RCC 7860 (cell line): ENCODE measurements around the gene IQGAP2.
"Not testable (repeated sequence)": the region's sequence is repeated elsewhere in the genome, so short reads cannot be mapped to it uniquely, and the experiment has no call there.

Experiments used
- DNase-seq: peaks from one replicate; pipeline ENCODE4 v3.0.0-alpha.2; 2015; ENCODE audit warnings: low spot score
- FAIRE-seq: peaks from 2 replicates; lab custom pipeline; 2012; peaks lifted over from hg19 to GRCh38; lab: Jason Lieb, UNC

Gene IQGAP2

DNA sequence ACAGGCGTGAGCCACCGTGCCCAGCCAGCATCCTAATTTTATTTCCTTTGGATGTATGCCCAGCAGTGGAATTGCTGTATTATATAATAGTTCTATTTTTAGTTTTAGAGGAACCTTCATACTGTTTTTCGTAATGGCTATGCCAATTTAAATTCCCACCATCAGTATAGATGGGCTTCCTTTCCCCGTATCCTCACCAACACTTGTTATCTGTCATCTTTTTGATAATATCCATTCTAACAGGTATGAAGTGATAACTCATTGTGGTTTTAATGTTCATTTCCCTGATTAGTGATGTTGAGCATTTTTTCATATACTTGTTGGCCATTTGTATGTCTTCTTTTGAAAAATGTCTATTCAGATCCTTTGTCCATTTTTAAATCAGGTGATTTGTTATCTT lies 325.9 kb downstream of the IQGAP2 start:
- DNase-seq, result no peak
- no peak for FAIRE-seq

DNA sequence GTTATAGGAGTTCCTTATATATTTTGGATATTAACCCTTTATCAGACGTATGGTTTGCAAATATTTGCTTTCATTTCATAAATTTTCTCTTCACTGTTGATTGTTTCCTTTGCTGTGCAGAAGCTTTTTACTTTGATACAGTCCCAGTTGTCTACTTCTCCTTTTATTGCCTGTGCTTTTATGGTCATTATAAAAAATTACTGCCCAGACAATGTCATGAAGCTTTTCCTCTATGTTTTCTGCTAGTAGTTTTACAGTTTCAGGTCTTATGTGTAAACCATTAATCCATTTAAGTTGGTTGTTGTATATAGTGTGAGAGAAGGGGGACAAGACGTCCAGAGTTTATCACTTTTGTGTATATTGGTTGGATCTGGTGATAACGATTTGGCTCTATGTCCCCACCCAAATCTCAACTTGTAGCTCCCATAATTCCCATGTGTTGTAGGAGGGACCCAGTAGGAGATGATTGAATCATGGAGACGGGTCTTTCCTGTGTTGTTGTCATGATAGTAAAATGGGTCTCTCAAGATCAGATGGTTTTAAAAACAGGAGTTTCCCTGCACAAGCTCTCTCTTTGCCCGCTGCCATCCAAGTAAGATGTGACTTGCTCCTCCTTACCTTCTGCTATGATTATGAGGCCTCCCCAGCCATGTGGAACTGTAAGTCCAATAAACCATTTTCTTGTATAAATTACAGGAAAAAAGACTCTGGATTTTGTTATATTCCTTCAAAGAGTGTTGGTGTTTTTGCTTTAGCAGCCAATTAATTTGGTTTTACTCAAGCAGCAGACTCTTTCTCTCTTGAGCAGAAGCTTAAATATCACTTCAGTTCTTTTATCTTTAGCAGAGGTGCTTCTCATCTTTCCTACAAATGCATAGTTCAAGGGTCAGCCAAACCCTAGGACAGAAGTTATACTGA lies 326.5 kb downstream of the IQGAP2 start:
- FAIRE-seq (no peak), DNase-seq (no peak)

GRCh38 chr5:76732405-76733048 lies 329.4 kb downstream of the IQGAP2 start:
- no peak for DNase-seq
- no peak for FAIRE-seq

DNA sequence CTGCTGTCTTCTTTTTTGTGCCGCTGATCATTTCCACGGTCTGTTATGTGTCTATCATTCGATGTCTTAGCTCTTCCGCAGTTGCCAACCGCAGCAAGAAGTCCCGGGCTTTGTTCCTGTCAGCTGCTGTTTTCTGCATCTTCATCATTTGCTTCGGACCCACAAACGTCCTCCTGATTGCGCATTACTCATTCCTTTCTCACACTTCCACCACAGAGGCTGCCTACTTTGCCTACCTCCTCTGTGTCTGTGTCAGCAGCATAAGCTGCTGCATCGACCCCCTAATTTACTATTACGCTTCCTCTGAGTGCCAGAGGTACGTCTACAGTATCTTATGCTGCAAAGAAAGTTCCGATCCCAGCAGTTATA lies 329.9 kb downstream of the IQGAP2 start:
- no peak for FAIRE-seq
- DNase-seq, result no peak

- no peak for FAIRE-seq
These were observed 332.9 kb downstream of the IQGAP2 start for GRCh38 chr5:76735762-76736545.

GRCh38 chr5:76736679-76737556 lies 333.8 kb downstream of the IQGAP2 start:
- no peak for FAIRE-seq
- no peak for DNase-seq

More at GRCh38 chr5:76735762-76736545, 332.9 kb downstream of the IQGAP2 start:
- DNase-seq, result no peak

GRCh38 chr5:76737846-76738245 lies 334.8 kb downstream of the IQGAP2 start:
- FAIRE-seq, result no peak
- DNase-seq, result no peak

DNA sequence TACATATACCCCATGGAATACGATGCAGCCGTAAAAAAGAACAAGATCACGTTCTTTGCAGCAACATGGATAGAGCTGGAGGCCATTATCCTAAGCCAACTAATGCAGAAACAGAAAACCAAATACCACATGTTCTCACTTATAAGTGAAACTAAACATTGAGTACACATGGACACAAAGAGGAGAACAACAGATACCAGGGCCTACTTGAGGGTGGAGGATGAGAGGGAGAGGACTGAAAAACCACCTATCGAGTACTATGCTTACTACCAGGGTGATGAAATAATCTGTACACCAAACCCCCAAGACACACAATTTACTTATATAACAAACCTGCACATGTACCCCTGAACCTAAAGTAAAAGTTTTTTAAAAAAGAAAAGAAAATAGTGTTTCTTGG lies 338.4 kb downstream of the IQGAP2 start:
- DNase-seq, FAIRE-seq: not testable (repeated sequence)

DNA sequence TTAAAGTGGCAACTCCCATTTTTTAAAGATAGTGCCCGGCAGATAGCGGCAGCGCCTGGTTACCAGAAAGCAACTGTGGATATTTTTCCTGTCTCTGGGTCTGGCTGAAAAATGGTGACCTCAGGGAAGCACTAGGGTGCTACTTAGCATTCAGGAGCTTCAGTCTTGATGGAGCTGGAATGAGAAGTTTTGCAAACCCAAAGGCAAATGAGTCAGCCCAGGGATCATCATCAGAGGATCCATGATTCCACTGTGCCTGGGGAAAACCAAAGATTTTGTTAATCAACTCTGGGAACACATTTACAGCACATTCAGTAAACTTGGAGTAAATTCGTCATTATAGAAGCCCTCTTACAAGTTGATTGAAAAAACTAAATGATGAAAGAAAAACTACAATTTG lies 339.5 kb downstream of the IQGAP2 start:
- FAIRE-seq, result no peak

GRCh38 chr5:76744632-76745031 lies 341.5 kb downstream of the IQGAP2 start:
- FAIRE-seq (no peak), DNase-seq (no peak)

More for the DNA sequence above, 339.5 kb downstream of the IQGAP2 start:
- no peak for DNase-seq

- FAIRE-seq, result no peak
These were observed 342.6 kb downstream of the IQGAP2 start for GRCh38 chr5:76745670-76746069.

DNA sequence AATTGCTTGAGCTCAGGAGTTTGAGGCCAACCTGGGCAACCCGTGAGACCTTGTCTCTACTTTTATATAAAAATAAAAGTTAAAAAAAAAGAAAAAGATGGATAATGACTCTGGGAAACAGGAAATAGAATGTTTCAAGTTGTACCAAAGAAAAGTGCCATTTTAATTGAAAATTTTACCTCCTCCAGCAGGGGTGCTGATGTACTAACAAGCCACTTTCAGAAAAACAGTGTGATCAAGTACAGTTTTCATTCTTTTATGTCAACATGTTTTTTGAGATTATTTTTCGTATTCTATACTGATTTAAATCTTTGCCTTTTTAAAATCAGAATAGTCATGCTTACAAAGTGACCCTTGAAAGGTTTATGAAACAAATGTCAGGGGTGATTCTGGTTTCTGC lies 343.6 kb downstream of the IQGAP2 start:
- no peak for DNase-seq
- FAIRE-seq, result no peak

More at GRCh38 chr5:76745670-76746069, 342.6 kb downstream of the IQGAP2 start:
- DNase-seq, result no peak

GRCh38 chr5:76747706-76748105 lies 344.6 kb downstream of the IQGAP2 start:
- DNase-seq (no peak), FAIRE-seq (no peak)

- no peak for DNase-seq
- FAIRE-seq, result no peak
These were observed 348.2 kb downstream of the IQGAP2 start for GRCh38 chr5:76751291-76751690.

- DNase-seq, result no peak
- FAIRE-seq, result no peak
These were observed 351.6 kb downstream of the IQGAP2 start for GRCh38 chr5:76754668-76755078.

DNA sequence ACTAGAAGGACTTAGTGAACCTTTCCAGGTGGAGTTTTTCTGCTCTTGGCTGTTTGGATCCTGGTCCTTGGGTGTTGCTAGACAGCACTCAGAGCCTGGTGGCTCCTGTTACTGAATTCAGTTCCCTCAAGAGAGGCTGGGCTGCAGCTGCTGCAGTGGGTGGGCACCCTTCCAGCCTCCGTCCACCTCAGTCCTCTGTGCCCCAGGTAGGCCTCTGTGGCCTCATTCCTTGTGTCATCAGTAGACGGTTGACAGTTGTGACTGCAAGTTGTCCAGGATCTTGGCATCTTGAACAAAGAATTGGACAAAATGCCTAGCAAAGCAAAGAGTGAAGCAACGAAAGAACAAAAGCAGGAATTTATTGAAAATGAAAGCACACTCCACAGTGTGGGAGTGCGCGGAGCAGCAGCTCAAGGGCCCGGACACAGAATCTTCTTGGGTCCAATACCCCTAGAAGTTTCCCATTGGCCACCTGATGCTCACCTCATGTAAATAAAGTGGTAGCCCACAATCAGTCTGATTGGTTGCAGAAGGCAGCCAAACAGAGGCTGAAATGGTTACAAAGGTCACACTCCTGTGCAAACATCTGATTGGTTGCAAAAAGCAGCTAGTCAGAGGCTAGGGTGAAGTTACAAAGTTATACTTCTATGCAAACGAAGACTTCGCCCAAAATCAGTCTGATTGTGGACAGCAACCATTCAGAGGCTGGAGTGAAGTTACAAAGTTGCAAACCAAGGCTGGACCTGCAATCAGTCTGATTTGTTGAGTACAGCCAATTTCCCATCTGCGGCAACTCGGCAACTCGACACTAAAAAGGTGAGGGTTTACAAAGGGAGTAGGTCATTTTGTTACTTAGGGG lies 352.9 kb downstream of the IQGAP2 start:
- DNase-seq, result no peak
- no peak for FAIRE-seq

DNA sequence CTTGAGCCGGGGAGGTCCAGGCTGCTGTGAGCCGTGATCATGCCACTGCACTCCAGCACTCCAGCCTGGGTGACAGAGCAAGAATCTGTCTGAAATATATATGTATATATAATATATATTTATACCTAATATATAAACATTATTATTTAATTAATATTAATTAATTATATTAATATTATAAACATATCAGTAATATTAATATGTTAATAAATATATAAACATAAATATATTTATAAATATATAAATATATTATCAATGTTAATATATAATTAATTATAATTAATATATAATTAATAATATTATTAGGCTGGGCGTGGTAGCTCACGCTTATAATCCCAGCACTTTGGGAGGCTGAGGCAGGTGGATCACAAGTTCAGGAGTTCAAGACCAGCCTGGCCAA lies 354.0 kb downstream of the IQGAP2 start:
- FAIRE-seq (peak; percentile 70), DNase-seq (no peak)
